IMR-90 (cell line): ENCODE data around the gene GATA3. TPM values are rescaled to one million over a fixed set of nuclear protein-coding genes. Genes with fewer than 3 reads are reported as not detected.

ENCODE experiments used
- ATAC-seq: fragments of 200-7000 bp; cut with Tn5 transposase; 2 replicates; pipeline ENCODE4 v1.9.1; 2020; ENCODE audit warnings: low read depth, mild to moderate bottlenecking, moderate library complexity
- BruUV-seq: library from RNA; stranded (reverse); fragments of 400-500 nt; replicated peaks from 2 replicates; lab custom pipeline; 2021; lab: Mats Ljungman, UMichigan
- CTCF ChIA-PET: fragments of 300-600 bp; formaldehyde crosslinking; extraction: SDS; loops from one replicate; lab custom pipeline; 2021; ENCODE audit warnings: antibody characterized with exemption; lab: Yijun Ruan, JAX
- POLR2A ChIA-PET: fragments of 300-600 bp; sonication (Branson Sonifier 250); formaldehyde crosslinking; loops from one replicate; lab custom pipeline; 2022; ENCODE audit warnings: antibody characterized with exemption; ENCODE audit not compliant: unreplicated experiment; lab: Charles Lee
- DNase-seq: peaks from one replicate; pipeline ENCODE4 v3.0.0; 2013
- H2AFZ ChIP-seq: replicated peaks from 2 replicates; pipeline ENCODE3; 2013; ENCODE audit warnings: low read length, mild to moderate bottlenecking; ENCODE audit not compliant: poor library complexity
- H2AK5ac ChIP-seq: 2 replicates; pipeline ENCODE4 v1.6.1; 2013; ENCODE audit warnings: low read depth, low read length, inconsistent platforms
- H2AK9ac ChIP-seq: replicated peaks from 2 replicates; pipeline ENCODE3; 2013; ENCODE audit warnings: mild to moderate bottlenecking, low read depth, low read length, moderate library complexity; ENCODE audit not compliant: poor library complexity
- H2BK120ac ChIP-seq: 2 replicates; pipeline ENCODE4 v1.6.1; 2013; ENCODE audit warnings: low read depth, low read length, inconsistent platforms
- H2BK15ac ChIP-seq: 3 replicates; pipeline ENCODE4 v1.6.1; 2013; ENCODE audit warnings: low read depth, low read length, inconsistent platforms
- H2BK20ac ChIP-seq: 2 replicates; pipeline ENCODE4 v1.6.1; 2013; ENCODE audit warnings: low read depth, mild to moderate bottlenecking, inconsistent platforms, low read length, moderate library complexity
- H2BK5ac ChIP-seq: 2 replicates; pipeline ENCODE4 v1.6.1; 2013; ENCODE audit warnings: mild to moderate bottlenecking, low read depth, low read length, inconsistent platforms; ENCODE audit not compliant: poor library complexity, severe bottlenecking
- H3K14ac ChIP-seq: replicated peaks from 2 replicates; pipeline ENCODE4 v1.6.1; 2013; ENCODE audit warnings: low read depth, low read length, inconsistent platforms
- H3K18ac ChIP-seq: 2 replicates; pipeline ENCODE4 v1.6.1; 2013; ENCODE audit warnings: low read depth, low read length, control low read depth
- H3K23ac ChIP-seq: 2 replicates; pipeline ENCODE4 v1.6.1; 2013; ENCODE audit warnings: low read depth, low read length, inconsistent platforms
- H3K27ac ChIP-seq: 2 replicates; pipeline ENCODE4 v1.5.1; 2013; ENCODE audit warnings: mild to moderate bottlenecking, control low read depth, low read length; ENCODE audit not compliant: insufficient read depth
- H3K27me3 ChIP-seq: 2 replicates; pipeline ENCODE4 v1.6.1; 2013; ENCODE audit warnings: low read length; ENCODE audit not compliant: control insufficient read depth, insufficient read depth
- H3K36me3 ChIP-seq: 2 replicates; pipeline ENCODE4 v1.6.1; 2013; ENCODE audit warnings: low read length, mixed read lengths; ENCODE audit not compliant: control insufficient read depth, insufficient read depth
- H3K4ac ChIP-seq: 2 replicates; pipeline ENCODE4 v1.6.1; 2013; ENCODE audit warnings: low read depth, low read length, inconsistent platforms
- H3K4me1 ChIP-seq: 2 replicates; pipeline ENCODE4 v1.6.1; 2013; ENCODE audit warnings: low read length, mixed read lengths; ENCODE audit not compliant: control insufficient read depth, insufficient read depth
- H3K4me2 ChIP-seq: 2 replicates; pipeline ENCODE4 v1.6.1; 2013; ENCODE audit warnings: low read depth, mild to moderate bottlenecking, control low read depth, low read length, moderate library complexity
- H3K4me3 ChIP-seq: 2 replicates; pipeline ENCODE4 v1.5.1; 2013; ENCODE audit warnings: low read depth, mild to moderate bottlenecking, control low read depth, low read length, moderate library complexity; ENCODE audit not compliant: insufficient read depth
- H3K56ac ChIP-seq: 2 replicates; pipeline ENCODE4 v1.6.1; 2013; ENCODE audit warnings: low read length, inconsistent platforms; ENCODE audit not compliant: insufficient read depth; ENCODE audit errors: extremely low read depth
- H3K79me1 ChIP-seq, 2 experiments: 2 replicates each; pipeline ENCODE4 v1.6.1; 2013; ENCODE audit warnings: low read length in 2 of 2, inconsistent platforms in 1 of 2, low read depth in 1 of 2
- H3K9ac ChIP-seq: 2 replicates; pipeline ENCODE4 v1.6.1; 2013; ENCODE audit warnings: low read depth, low read length, control low read depth
- H3K9me1 ChIP-seq: 2 replicates; pipeline ENCODE4 v1.6.1; 2013; ENCODE audit warnings: low read length, inconsistent platforms; ENCODE audit not compliant: insufficient read depth
- H3K9me3 ChIP-seq: 2 replicates; pipeline ENCODE4 v1.6.1; 2013; ENCODE audit warnings: low read length; ENCODE audit not compliant: control insufficient read depth, insufficient read depth
- H4K20me1 ChIP-seq: 2 replicates; pipeline ENCODE4 v1.6.1; 2013; ENCODE audit warnings: low read length, inconsistent platforms; ENCODE audit not compliant: insufficient read depth
- H4K5ac ChIP-seq: 2 replicates; pipeline ENCODE4 v1.6.1; 2013; ENCODE audit warnings: mild to moderate bottlenecking, low read depth, low read length, control low read depth
- H4K8ac ChIP-seq, 2 experiments: 2 replicates each; pipeline ENCODE4 v1.6.1; 2013; ENCODE audit warnings: low read depth in 2 of 2, low read length in 2 of 2, control low read depth in 1 of 2, inconsistent platforms in 1 of 2
- H4K91ac ChIP-seq: 2 replicates; pipeline ENCODE4 v1.6.1; 2013; ENCODE audit warnings: low read depth, low read length, inconsistent platforms; ENCODE audit not compliant: insufficient read depth
- CEBPB ChIP-seq: IDR thresholded peaks from 2 replicates; pipeline ENCODE4 v1.6.1; 2012; ENCODE audit warnings: low read depth, low read length, improper control_type of control experiment
- ELK1 ChIP-seq: fragments of 150-350 bp; IDR thresholded peaks from 2 replicates; pipeline ENCODE4 v1.6.1; 2016; ENCODE audit warnings: low read depth, mild to moderate bottlenecking, low read length, moderate library complexity, borderline replicate concordance
- FOS ChIP-seq: fragments of 150-350 bp; IDR thresholded peaks from 2 replicates; pipeline ENCODE4 v1.6.1; 2016; ENCODE audit warnings: low read depth, low read length
- NFE2L2 ChIP-seq: fragments of 150-350 bp; IDR thresholded peaks from 2 replicates; pipeline ENCODE4 v1.6.1; 2016; ENCODE audit warnings: low read depth, mild to moderate bottlenecking, low read length
- RCOR1 ChIP-seq: IDR thresholded peaks from 2 replicates; pipeline ENCODE4 v1.6.1; 2012; ENCODE audit warnings: mild to moderate bottlenecking, low read length, improper control_type of control experiment; ENCODE audit not compliant: insufficient replicate concordance
- RFX5 ChIP-seq: IDR thresholded peaks from 2 replicates; pipeline ENCODE4 v1.8.0; 2012; ENCODE audit warnings: low read depth, mild to moderate bottlenecking, low read length, moderate library complexity
- WGBS, 2 experiments: methylation state at CpG; one replicate each; pipeline versions ENCODE4 v1.1.5 to v1.1.7; 2013; ENCODE audit warnings: missing lambda C conversion rate in 2 of 2; ENCODE audit not compliant: insufficient read length in 1 of 2; ENCODE audit errors: extremely low coverage in 2 of 2; 5-methylcytosine and 5-hydroxymethylcytosine counted together
- dilution Hi-C: fragments of 300-500 bp; cut with HindIII; formaldehyde crosslinking; loops from one replicate; pipeline ENCODE4 v1.14.3; 2018; ENCODE audit warnings: low sequenced_read_pairs; ENCODE audit not compliant: unreplicated experiment
- in situ Hi-C: fragments of 300-500 bp; cut with MboI; formaldehyde crosslinking; loops from 3 replicates; pipeline ENCODE4 v1.14.3; 2019; ENCODE audit warnings: low sequenced_read_pairs, inconsistent platforms, mixed read lengths
- intact Hi-C: fragments of 100-400 bp; cut with micrococcal nuclease; formaldehyde crosslinking; loops from 2 replicates; pipeline ENCODE4 v1.10.0; 2022
- polyA plus RNA-seq, 3 experiments: library from polyadenylated mRNA; depleted of rRNA; stranded (reverse); fragments of >200 nt; gene quantifications; 2 replicates each; pipeline ENCODE4 v1.2.3, GENCODE V29; 2012; ENCODE audit warnings: low replicate concordance in 1 of 3
- total RNA-seq: library from RNA; depleted of rRNA; stranded (reverse); fragments of >200 nt; gene quantifications from 2 replicates; pipeline ENCODE4 v1.2.3, GENCODE V29; 2012

Gene GATA3
- total and polyA plus RNA-seq, 2 of the 4 experiments (the other 2 are of a cell fraction) = 0.21 TPM; not detected in 1

- POLR2A ChIA-PET = no interaction called here
- H4K20me1 ChIP-seq = no peaks in the 10 kb centered on the region
- no peak overlapping the region for H3K9ac ChIP-seq
- in situ Hi-C loops (no loop called here), intact Hi-C loops (no loop called here), dilution Hi-C loops (no loop called here)
- H3K36me3 ChIP-seq = no peaks in the 10 kb centered on the region
- H2BK5ac ChIP-seq = no peak overlapping the region
- no CpG with 5 or more reads among the region's 13 CpGs for WGBS, 2 experiments
- H3K4me1 ChIP-seq = no peaks in the 10 kb centered on the region
- no peak overlapping the region for H3K4me3 ChIP-seq
- no peak overlapping the region for H2AFZ ChIP-seq
- no peak overlapping the region for H3K18ac ChIP-seq
- no peak overlapping the region for H2BK20ac ChIP-seq
- no peak for TF ChIP-seq FOS
- no peak for TF ChIP-seq CEBPB
- TF ChIP-seq RCOR1 = no peak
- no peak for TF ChIP-seq NFE2L2
- no peak for TF ChIP-seq ELK1
- no peak for TF ChIP-seq RFX5
- H2BK120ac ChIP-seq = no peak overlapping the region
- no peak overlapping the region for H3K56ac ChIP-seq
- H3K9me3 ChIP-seq = no peaks in the 10 kb centered on the region; the same call in none of the 2 replicates
- H3K9me1 ChIP-seq = no peaks in the 10 kb centered on the region
- no peak overlapping the region for H3K4me2 ChIP-seq
- CTCF ChIA-PET = no interaction called here
- no peak overlapping the region for H3K23ac ChIP-seq
- H2AK5ac ChIP-seq = no peak overlapping the region
- H4K8ac ChIP-seq = no peak overlapping the region
- BruUV-seq = no TSS peak
- ATAC-seq (no peak), DNase-seq (no peak)
- no peaks in the 10 kb centered on the region for H3K27me3 ChIP-seq
- no peak overlapping the region for H2AK9ac ChIP-seq
- H3K14ac ChIP-seq = no peak overlapping the region
- no peak overlapping the region for H4K5ac ChIP-seq
- H3K79me1 ChIP-seq = no peaks in the 10 kb centered on the region
- H3K4ac ChIP-seq = no peak overlapping the region
- no peak overlapping the region for H3K27ac ChIP-seq
- H4K91ac ChIP-seq = no peak overlapping the region
- no peak overlapping the region for H2BK15ac ChIP-seq
Measured at GRCh38 chr10:8114741-8115617, 60.5 kb downstream of the GATA3 start.
